HTR-8/SVneo (cell line): ENCODE measurements around the gene LRRC8C.
"Not testable (repeated sequence)": the region's sequence is repeated elsewhere in the genome, so short reads cannot be mapped to it uniquely, and the experiment has no call there.

Experiments used
- DNase-seq: peaks from one replicate; pipeline ENCODE4 v3.0.0; 2011; ENCODE audit warnings: low spot score, mixed read lengths; ENCODE audit not compliant: insufficient read length
- FAIRE-seq: peaks from 2 replicates; lab custom pipeline; 2011; peaks lifted over from hg19 to GRCh38; lab: Jason Lieb, UNC

LRRC8C gene

DNA sequence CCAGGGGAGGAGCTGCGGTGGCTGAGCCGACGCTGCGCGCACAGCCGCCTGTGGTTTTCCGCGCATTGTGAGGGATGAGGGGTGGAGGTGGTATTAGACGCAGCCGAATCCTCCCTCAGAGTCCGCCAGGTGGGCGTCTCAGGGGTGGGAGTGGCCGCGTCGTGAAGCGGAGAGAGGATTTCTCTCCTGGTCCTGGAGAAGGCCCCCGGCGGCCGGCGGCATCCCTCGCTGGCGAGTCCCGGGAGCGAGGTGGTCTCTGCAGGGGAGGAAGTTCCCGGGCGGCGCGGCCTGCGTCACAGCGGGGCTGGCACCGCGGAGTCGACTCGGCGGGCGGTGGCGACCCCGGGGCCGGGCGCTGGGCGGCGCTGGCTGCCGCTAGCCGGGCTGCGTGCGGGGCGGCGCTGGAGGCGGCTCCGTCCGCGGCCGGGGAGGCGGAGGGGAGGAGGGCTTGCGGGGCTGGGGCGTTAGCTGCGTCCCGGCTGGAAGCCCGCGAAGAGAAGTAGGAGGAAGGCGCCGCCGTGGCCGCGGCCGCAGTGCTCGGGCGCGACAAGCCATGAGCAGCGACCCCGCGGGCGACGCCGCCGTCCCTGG, at the start of gene LRRC8C:
Gene LRRC8C (plus strand): TSS at position 464 of the 591 bp plus-strand sequence. CDS start 53,354 bp downstream, outside the sequence.
- peak; percentile 65 for DNase-seq
- peak; percentile 44 for FAIRE-seq

DNA sequence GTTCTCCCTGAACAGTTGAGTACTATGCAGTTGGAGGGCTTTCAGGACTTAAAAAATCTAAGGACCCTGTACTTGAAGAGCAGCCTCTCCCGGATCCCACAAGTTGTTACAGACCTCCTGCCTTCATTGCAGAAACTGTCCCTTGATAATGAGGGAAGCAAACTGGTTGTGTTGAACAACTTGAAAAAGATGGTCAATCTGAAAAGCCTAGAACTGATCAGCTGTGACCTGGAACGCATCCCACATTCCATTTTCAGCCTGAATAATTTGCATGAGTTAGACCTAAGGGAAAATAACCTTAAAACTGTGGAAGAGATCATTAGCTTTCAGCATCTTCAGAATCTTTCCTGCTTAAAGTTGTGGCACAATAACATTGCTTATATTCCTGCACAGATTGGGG, 48.7 kb upstream of the LRRC8C start:
- DNase-seq: no peak
- no peak for FAIRE-seq

DNA sequence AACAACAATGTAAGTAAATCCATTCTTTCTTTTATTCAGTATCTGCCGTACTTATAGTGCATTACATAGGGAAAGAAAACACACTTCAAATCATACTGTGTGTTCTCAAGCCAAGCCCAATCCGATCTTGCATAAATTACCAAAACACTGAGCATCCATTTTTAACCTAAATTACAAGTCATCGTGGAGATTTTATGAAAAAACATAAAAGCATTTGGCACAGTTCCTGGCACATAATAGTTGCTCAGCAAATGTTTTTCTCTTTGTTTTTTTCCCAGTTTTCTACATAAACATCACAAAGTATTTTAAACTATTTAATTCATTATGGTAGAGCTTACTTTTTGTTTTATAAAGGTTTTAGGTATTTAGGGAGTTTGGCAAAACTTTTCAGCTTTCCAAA, 48.1 kb upstream of the LRRC8C start:
- DNase-seq: no peak
- FAIRE-seq: no peak

DNA sequence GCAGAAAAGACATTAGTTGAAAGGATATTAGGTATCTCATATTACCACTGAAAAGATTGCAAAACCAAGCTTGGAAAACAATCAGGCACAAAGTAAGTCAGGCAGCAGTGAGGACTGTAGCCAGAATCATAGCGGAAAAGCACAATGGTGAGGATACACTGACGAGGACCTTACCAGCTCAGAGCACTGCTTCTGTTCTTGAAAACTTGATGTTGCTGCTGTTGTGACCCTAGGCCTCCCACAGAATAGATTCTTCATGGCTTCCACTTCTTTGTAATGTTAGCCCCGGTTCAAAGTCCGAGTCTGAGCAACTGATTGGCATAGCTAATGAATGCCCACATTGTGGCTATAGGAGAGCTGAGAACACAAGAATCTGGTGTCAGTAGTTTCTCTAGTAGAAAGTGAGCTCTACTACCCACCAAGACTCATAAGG, 45.2 kb upstream of the LRRC8C start:
- DNase-seq (no peak), FAIRE-seq (no peak)

DNA sequence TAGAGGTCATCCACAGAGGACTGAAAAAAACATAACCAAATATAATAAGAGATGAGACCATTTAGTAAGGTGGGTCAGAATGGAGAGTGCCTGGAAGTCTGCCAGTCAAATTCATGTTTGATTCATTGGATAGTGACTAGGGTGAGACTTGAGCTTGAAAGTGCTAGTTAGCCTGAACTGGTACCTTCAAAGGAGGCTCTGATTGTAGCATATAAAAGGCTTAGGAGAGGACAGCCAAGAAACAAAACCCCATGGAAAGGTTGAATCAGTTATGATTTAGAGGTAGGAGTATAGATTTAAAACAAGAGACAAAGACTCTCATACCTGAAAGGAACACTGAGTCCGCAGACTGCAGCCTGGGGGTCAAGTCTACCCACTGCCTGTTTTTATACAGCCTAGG, 44.4 kb upstream of the LRRC8C start:
- no peak for DNase-seq
- no peak for FAIRE-seq

DNA sequence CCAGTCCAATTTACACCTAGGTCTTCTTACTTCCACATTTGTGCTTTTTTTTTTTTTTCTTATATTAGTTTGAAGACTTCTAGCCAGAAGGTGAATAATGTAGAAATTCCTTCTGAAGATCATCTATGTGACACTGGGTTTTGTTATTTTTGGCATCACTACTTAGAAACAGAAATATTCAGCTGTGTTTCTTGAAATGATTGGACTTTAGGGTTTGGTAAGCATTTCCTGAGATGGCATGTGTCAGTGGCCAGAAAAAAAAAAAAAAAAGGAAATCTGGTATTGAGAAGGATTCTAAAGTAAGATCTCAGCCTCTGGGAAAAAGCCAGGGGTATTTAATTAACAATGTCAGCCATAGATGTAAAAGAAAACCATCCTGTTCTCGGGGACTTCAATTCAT, 43.4 kb upstream of the LRRC8C start:
- DNase-seq: no peak
- FAIRE-seq: no peak

DNA sequence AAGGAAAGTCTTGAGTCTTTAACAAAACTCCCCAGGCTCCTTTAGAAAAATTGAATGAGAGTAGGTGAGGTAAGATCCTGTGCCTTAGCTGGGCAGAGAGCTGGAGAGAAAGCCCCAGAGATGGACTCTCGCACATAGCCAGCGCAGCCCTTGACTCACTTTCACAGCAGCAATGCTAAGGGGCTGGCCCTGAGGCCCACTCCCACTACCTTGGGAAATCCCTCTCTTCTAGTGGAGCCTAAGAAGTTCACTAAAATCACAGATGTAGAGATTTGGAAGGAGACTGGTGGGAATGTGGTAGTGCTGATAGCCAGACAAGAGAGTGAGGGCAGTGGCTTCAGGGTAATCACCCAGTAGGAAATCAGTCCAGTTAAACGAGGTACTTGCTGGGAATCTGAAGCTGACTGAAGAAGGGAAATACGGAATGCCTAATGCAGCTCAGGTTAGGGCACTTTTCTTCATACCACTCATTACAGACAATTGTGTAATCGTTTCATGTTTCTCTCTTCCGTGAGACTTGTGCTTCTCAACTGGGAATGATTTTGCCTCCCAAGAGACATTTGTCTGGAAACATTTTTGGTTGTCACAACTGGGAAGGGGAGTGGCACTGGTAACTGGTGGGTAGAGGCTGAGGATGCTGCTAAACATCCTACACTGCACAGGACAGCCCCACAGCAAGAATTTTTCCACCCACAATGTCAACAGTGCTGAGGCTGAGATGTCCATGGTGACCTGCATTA, 42.4 kb upstream of the LRRC8C start:
- DNase-seq (no peak), FAIRE-seq (no peak)

DNA sequence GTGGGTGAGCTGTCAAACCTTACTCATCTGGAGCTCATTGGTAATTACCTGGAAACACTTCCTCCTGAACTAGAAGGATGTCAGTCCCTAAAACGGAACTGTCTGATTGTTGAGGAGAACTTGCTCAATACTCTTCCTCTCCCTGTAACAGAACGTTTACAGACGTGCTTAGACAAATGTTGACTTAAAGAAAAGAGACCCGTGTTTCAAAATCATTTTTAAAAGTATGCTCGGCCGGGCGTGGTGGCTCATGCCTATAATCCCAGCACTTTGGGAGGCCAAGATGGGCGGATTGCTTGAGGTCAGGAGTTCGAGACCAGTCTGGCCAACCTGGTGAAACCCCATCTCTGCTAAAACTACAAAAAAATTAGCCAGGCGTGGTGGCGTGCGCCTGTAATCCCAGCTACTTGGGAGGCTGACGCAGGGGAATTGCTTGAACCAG, 40.0 kb upstream of the LRRC8C start:
- not testable (repeated sequence) for FAIRE-seq, DNase-seq

DNA sequence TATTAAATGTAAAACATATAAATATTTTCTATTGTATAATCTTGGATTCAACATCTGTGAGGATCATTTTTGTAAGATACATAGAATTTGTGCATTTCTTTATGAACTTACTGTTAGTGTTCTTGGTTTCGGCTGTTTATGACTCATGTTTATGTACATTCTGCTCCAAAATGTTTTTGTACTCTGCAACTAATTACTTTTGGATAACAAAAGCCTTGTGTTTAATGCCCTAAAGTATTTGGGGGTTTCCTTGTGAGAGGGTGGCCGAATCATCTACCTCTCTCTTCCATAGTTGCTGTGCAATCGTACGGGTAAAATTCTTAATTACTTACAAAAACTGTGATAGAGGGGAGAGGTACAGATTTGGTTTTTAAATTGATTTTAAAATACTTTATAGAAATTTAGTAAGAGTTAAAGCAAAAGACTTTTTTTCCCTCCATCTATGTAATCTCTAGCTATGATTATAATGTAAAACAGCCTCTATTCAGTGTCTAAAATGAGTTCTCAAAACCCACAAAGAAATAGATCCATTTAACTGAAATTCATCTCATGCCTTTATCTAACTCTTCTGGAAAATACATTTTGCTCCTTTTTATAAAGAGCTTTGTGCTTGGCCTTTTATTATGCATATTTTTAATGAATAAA, 38.7 kb upstream of the LRRC8C start:
- DNase-seq (no peak), FAIRE-seq (no peak)

DNA sequence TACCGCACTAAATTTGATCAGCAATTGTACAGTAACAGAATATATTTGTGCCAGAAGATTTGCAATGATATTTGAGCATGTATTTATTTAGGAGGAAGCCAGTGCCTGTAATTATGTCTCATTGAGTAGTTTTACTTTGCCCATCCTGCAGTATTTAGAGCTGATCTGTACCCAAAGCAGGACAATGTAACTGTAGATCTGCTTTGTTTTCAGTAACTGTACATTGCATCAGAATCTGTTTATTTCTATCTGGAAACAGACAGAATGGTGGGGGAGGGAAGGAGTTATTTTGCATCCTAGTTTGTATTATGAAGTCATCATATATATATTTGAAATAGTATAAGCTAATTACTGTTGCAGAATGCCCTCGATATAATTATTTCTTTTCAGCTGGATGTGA, 36.2 kb upstream of the LRRC8C start:
- FAIRE-seq (no peak), DNase-seq (no peak)

DNA sequence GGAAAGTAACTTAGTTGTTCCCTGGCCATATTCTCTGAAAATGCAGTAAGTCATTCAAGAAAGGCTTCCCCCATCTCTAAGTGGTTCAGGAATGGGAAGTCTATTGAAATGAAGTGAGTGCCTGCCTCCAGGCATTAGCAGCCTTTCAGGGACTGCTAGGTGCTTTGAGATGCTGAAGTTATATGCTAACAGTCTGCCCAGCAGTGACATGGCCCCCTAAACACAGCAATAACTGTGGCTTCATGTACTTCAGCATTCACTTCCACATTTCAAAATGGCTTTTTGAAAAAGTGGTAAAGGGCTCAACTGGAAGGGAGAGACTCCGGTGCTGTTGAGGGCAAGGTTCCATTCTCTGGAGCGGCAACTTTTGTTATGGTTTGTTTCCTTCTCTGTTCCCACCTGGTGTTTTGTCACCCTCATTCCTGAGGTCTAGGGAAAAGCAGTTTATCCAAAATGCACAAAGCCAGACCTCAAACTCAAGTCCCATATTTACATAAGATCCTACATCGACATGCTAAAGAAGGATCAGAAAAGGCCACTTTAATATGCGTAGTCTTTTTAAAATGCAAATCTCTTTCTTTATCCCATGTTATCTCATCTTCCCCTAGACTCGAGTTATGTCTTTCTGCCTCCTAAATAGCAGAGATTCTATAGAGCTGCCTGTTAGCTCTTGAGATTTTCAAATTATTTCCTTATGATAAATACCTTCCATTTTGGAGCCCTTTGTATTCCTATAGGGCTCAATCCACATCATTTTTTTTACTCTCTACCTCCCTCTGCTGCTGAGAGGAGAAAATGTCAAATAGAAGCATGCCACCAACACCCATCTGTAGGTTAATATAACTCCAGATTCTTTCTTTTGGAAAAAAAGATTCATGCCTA, 34.2 kb upstream of the LRRC8C start:
- FAIRE-seq: no peak

DNA sequence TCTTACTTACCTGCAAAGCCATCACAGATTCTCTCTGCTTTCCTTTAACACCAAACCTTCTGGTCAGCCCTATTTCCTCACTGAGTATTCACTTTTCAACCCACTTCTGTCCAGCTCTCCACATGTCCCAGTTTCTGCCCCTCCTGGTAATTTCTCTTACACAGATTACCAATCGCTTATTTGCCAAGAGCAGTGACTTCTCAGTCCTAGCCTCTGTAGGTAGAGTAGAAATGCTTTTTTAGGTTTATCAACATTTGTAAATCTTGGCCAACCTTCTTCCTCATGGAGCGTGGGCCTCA, 33.6 kb upstream of the LRRC8C start:
- no peak for FAIRE-seq
- DNase-seq: no peak

More for the DNA sequence above, 34.2 kb upstream of the LRRC8C start:
- peak; percentile 14 for DNase-seq

DNA sequence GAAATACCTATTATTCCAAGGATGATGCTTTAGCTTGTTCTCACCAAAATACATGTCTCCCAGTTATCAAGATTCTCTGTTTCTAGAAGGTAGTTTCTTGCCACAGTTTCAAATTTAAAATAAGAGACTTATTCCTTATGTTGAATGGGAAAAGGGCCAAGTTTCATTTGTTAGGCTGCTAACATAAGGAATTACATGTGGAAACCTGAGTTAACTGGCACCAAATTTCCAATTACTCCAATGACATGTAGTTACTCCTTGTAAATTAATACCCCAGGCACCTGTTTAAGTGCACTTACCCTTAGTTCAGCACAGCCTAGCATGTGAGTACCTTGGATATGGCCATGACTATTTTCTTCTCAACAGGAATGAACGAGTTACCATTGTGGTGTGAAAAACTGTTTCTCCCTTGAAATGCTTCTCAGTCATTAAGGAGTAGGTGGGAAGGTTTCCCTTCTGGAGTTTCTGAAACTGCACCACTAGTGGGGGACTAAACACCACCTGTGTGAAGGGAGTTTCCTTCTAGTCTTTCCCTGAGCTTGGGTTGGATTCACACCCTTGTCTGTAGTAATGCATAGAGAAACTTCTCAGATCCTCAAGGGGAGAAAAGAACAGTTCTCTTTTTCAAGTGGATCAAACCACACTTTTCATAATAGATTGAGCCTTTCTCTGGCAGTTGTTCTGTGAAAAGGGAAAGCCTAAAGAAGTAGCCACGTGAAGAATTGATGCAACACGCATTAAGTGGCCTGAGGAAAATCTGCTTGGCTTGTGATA, 32.3 kb upstream of the LRRC8C start:
- FAIRE-seq: no peak
- no peak for DNase-seq

DNA sequence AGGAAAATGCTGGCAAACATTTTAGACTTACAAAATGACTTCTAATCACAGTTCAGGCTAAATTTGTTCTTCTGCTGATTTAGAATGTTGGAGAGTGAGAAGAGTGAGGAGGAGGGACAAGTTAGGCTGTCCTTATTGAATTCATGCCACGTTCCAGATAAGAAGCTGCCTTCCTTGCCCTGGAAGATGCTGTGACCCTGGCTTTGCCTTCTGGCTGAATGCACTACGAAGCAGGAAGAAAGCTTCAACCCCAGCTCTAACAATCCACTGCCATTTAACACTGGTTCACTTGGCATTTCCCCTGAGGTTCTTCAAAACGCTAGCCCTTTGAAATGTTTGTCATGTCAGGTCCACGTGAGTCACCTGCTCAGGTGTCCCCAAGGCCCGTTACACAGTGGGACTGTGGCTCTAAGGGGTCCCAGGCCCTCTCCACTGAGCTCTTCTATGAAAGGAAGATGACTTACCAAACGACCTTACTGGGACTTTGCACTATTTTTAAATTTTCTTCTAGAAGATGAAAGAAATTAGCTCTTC, 30.0 kb upstream of the LRRC8C start:
- no peak for DNase-seq
- FAIRE-seq: no peak

DNA sequence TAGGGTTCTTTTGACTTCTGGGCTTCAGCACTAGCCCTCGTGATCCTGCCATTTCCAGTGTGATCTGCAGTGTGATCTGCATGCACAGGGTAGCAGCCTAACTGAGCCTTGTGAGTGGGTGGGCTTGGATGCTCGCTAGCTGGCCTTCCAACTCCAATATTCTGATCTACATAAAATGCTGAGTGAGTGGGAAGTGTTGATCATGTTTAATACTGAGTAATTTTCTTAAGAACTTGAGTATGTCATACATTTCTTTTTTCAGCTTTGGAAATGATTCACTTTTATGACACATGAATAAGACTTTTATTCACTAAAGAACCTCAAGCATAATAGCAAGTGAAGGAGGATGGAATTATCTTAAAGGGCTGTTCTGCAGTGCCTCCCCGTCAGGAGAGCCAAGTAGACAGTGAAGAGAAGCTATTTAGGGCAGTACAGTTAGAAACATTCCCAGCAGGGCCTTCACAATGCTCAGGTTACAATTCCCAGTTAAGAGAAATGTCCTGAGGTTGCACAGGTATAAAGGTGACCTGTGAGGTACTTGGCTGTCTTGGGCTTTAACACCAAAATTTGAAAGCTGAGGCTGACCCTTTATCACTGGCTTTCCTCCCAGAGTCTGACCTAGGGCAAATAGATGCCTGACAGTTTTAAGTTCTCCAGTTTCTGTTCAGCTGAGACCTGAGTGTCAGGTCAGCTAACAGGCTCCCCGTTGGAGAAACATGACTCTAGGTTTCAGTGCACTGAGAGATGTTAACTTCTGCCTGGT, 29.1 kb upstream of the LRRC8C start:
- FAIRE-seq (no peak), DNase-seq (no peak)

DNA sequence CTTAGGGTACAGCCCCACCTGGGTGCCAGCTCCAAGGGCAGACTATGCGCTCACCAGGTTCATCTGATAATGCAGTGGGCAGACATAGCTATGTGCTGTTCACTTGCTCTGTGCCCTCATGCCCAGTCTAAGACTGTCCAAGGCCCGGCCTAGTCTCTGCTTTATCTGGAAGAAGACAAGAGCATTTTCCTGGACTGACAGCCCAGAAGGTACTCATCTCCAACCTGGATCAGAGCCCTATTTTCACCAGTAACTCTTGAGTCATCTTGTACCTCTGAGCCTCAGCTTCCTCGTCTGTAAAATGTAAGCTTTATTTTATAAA, 28.5 kb upstream of the LRRC8C start:
- DNase-seq: no peak
- no peak for FAIRE-seq

DNA sequence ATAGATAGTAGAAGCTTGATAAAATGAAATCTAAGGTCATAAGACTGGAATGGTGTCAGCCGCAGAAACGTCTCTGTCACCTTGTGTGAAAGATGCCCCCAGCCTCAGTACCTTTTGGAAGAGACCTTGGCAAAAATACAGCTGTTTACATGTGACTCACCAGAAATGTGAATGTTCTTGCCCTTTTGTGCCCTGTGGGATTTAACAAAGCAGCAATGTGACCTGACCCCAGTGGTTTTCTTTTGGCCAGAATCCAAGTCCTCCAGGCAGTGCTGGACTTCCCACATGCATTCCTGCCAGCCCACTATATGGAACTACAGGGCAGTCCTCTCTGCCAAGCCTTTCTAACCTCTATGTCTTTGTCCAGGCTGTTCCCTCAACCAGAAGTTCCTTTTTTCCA, 27.2 kb upstream of the LRRC8C start:
- peak; percentile 27 for DNase-seq
- FAIRE-seq: no peak

DNA sequence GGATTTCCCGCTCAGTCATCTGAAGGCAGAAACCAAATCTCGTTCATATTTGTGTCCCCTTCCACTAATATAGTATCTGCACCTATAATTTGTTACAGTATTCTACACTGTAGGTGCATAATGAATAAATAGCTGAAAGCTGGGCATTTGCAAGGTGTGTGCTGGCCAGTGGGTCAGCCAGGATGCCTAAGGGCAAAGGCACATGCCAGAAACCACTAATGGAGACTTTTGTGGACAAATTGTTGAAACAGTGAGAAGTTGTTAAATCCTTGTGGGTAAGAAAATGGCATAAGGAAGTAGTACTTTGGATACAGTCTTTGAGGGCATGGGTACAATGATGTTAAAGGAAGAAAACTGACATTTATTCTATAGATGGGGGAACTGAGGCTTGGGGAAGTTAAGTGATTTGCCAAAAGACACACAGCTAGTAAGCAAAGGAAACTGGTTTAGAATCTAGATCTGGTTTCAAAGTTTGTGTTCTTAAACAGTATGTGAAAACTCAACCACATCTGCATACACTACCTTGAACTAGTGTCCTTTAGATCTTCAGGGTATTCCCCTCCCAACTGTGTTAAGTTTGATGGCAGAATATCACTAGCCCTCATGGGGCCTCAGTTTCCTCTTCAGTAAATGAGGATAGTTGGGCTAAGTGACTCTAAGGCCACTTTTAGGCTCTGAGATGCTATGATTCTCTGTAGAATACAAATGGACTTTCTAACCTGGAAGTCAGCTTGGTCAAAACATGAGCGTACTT, 26.5 kb upstream of the LRRC8C start:
- DNase-seq (no peak), FAIRE-seq (no peak)
